ENCODE data around the gene PPP2R2B.

DNA sequence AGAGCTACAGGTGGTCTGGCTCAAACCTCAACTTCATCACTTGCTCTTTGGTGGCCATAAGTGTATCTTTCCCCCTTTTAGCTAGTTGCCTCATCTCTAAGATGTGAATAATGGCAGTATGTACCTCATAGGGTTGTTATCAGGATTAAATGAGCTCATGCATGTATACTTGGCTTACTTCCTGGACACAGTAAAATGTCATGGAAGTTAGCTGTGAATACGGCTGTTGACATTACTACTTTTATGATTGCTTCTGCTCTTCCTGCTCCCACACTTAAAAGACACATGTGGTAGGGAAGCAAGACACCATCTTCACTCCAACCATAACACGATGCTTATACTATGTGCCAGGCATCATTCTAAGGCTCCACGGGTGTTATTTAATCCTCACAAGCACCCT is 248.1 kb downstream of the PPP2R2B start:
- TF ChIP-seq, protein P1, sequence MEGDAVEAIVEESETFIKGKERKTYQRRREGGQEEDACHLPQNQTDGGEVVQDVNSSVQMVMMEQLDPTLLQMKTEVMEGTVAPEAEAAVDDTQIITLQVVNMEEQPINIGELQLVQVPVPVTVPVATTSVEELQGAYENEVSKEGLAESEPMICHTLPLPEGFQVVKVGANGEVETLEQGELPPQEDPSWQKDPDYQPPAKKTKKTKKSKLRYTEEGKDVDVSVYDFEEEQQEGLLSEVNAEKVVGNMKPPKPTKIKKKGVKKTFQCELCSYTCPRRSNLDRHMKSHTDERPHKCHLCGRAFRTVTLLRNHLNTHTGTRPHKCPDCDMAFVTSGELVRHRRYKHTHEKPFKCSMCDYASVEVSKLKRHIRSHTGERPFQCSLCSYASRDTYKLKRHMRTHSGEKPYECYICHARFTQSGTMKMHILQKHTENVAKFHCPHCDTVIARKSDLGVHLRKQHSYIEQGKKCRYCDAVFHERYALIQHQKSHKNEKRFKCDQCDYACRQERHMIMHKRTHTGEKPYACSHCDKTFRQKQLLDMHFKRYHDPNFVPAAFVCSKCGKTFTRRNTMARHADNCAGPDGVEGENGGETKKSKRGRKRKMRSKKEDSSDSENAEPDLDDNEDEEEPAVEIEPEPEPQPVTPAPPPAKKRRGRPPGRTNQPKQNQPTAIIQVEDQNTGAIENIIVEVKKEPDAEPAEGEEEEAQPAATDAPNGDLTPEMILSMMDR (IDR thresholded peaks at IDR 0.05; ENCODE audit: low read depth, low read length) = no peak
- TF ChIP-seq MYC (IDR thresholded peaks at IDR 0.05; ENCODE audit: low read depth, low read length) = no peak
- TF ChIP-seq POLR2A (IDR thresholded peaks at IDR 0.05; ENCODE audit: extremely low read depth, insufficient read length) = no peak
